NB4 (cell line): Measurements from ENCODE around the gene CLDND1.

ENCODE experiments used
- DNase-seq: peaks from one replicate; pipeline ENCODE4 v3.0.0; 2010; ENCODE audit warnings: low read depth
- H3K4me3 ChIP-seq: one replicate; pipeline ENCODE4 v1.5.1; 2011; ENCODE audit warnings: mild to moderate bottlenecking, low read depth, low read length, moderate library complexity
- MYC ChIP-seq: IDR thresholded peaks from 2 replicates; pipeline ENCODE4 v1.6.1; 2011; ENCODE audit warnings: low read depth, low read length
- POLR2A ChIP-seq: IDR thresholded peaks from 2 replicates; pipeline ENCODE4 v1.6.1; 2011; ENCODE audit warnings: mild to moderate bottlenecking; ENCODE audit not compliant: insufficient read length; ENCODE audit errors: extremely low read depth
- TF ChIP-seq, protein P1 (sequence below): IDR thresholded peaks from one replicate; pipeline ENCODE4 v1.5.1; 2012; ENCODE audit warnings: low read depth, low read length
- TF ChIP-seq, protein P2 (sequence below): IDR thresholded peaks from 2 replicates; pipeline ENCODE4 v1.6.1; 2011; ENCODE audit warnings: low read depth, low read length

CLDND1 gene

GRCh38 chr3:98545940-98546339 is 23.2 kb upstream of the CLDND1 start:
- H3K4me3 ChIP-seq, result no peak overlapping the region
- TF ChIP-seq MYC (no peak), POLR2A (no peak)
- TF ChIP-seq, protein P1, sequence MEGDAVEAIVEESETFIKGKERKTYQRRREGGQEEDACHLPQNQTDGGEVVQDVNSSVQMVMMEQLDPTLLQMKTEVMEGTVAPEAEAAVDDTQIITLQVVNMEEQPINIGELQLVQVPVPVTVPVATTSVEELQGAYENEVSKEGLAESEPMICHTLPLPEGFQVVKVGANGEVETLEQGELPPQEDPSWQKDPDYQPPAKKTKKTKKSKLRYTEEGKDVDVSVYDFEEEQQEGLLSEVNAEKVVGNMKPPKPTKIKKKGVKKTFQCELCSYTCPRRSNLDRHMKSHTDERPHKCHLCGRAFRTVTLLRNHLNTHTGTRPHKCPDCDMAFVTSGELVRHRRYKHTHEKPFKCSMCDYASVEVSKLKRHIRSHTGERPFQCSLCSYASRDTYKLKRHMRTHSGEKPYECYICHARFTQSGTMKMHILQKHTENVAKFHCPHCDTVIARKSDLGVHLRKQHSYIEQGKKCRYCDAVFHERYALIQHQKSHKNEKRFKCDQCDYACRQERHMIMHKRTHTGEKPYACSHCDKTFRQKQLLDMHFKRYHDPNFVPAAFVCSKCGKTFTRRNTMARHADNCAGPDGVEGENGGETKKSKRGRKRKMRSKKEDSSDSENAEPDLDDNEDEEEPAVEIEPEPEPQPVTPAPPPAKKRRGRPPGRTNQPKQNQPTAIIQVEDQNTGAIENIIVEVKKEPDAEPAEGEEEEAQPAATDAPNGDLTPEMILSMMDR, result no peak
- TF ChIP-seq, protein P2, sequence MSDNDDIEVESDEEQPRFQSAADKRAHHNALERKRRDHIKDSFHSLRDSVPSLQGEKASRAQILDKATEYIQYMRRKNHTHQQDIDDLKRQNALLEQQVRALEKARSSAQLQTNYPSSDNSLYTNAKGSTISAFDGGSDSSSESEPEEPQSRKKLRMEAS, result no peak
- no peak for DNase-seq

DNA sequence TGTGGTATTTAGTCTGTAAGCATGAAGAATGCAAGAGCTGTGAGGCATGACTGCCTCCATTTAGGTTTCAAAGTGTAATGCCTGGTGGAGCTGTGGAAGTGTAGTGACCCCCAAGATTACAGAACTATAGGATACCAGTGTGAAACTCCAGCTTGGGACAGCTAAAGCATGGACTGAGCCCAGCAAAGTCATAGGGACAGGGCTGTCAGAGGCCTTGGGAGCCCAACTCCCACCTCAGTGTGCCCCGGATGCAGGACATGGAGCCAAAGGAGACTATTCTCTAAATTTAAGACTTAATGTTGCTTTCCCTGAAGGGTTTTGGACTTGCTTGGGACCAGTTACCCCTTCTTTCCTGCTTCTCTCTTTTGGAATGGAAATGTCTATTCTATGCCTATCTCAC is 19.9 kb upstream of the CLDND1 start:
- no peak for DNase-seq
- TF ChIP-seq MYC, result no peak
- TF ChIP-seq, protein P1, result no peak
- TF ChIP-seq POLR2A, result no peak
- TF ChIP-seq, protein P2, result no peak

GRCh38 chr3:98541695-98542094 is 19.0 kb upstream of the CLDND1 start:
- TF ChIP-seq, protein P2, result no peak
- TF ChIP-seq POLR2A, result no peak
- TF ChIP-seq MYC, result no peak
- TF ChIP-seq, protein P1, result no peak
- DNase-seq, result no peak

More for the DNA sequence above, 19.9 kb upstream of the CLDND1 start:
- no peak overlapping the region for H3K4me3 ChIP-seq

DNA sequence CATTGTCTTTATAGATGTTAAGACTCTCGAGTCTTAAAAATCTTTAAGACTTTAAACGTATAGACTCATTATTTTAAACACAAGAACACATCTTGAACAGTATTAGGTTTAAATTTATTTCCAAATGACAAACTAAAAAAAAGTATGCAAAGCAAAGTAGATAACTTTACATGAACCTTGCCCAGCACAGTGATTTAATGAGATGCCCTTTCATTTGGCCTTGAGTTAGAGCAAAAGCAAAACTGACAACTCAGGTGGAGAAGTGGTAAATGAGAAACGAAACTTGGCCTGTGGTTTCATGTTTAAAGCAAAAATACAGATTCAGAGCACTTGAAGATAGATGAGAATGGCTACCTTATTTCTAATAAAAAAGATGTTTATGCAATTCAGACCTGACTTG is 17.6 kb upstream of the CLDND1 start:
- no peak for DNase-seq
- TF ChIP-seq MYC (no peak), POLR2A (no peak)
- TF ChIP-seq, protein P2, result no peak
- TF ChIP-seq, protein P1, result no peak
- H3K4me3 ChIP-seq, result no peak overlapping the region

More at GRCh38 chr3:98541695-98542094, 19.0 kb upstream of the CLDND1 start:
- H3K4me3 ChIP-seq, result no peak overlapping the region

DNA sequence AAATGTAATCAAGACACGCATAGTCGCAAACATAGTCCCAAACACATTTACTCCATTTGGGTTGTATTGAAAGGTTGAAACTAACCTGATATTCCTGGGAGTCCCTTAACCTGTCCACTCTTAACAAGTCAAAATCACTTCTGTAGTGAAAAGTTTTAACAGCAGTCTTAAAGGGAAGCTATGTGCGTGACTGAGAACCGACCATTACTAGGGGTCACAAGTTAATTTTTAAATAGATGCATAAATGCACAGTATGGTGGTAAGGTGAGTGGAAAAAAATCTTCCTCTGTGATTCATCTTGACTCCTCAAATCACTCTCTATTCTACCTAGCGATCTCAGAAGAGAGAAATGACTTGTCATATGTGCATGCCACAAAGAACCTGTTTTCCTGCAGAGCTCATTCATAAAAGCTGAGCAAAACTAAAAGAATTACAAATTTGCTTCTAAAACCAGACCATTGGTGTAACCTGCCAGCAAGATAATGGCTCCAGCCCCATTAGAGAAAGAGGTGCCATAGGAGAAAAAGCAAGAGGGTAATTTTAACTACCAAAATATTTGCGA is 13.8 kb upstream of the CLDND1 start:
- TF ChIP-seq, protein P1, result no peak
- TF ChIP-seq POLR2A, result no peak
- TF ChIP-seq, protein P2, result no peak
- TF ChIP-seq MYC, result no peak
- no peak overlapping the region for H3K4me3 ChIP-seq

GRCh38 chr3:98534734-98535133 is 12.0 kb upstream of the CLDND1 start:
- no peak for DNase-seq
- TF ChIP-seq POLR2A (no peak), MYC (no peak)
- TF ChIP-seq, protein P1, result no peak
- TF ChIP-seq, protein P2, result no peak
- no peak overlapping the region for H3K4me3 ChIP-seq

More for the DNA sequence above, 13.8 kb upstream of the CLDND1 start:
- DNase-seq, result no peak
